ENCODE results near the gene NIPAL3.

NIPAL3 gene

GRCh38 chr1:24381256-24381655 is 34.3 kb upstream of the NIPAL3 start:
- no peaks in the 10 kb centered on the region for H3K36me3 ChIP-seq (ENCODE audit: low read length)
- H3K79me2 ChIP-seq (ENCODE audit: insufficient read depth, low read length) = no peaks in the 10 kb centered on the region
- no peaks in the 10 kb centered on the region for H4K20me1 ChIP-seq (ENCODE audit: low read depth, low read length)
- H3K27ac ChIP-seq (ENCODE audit: low read depth, low read length) = no peak overlapping the region
- H2AFZ ChIP-seq (ENCODE audit: low read depth, low read length, severe bottlenecking) = no peak overlapping the region
- no peak overlapping the region for H3K4me3 ChIP-seq (ENCODE audit: insufficient read depth, low read length, poor library complexity, severe bottlenecking)
- no peaks in the 10 kb centered on the region for H3K9me2 ChIP-seq (replicated peaks; ENCODE audit: insufficient read depth, low read length)
- no peaks in the 10 kb centered on the region for H3K9me3 ChIP-seq (ENCODE audit: insufficient read depth, low read length)
- no peak for TF ChIP-seq EZH2phosphoT487 (conservative IDR thresholded peaks at IDR 0.05; ENCODE audit: low read length)
- TF ChIP-seq CTCF (IDR thresholded peaks at IDR 0.05; ENCODE audit: insufficient read depth, low read length, poor library complexity, severe bottlenecking) = no peak
- no peak overlapping the region for H3K9ac ChIP-seq (ENCODE audit: low read length)
- no peaks in the 10 kb centered on the region for H3K27me3 ChIP-seq (ENCODE audit: low read length)
- H3K4me2 ChIP-seq (ENCODE audit: low read depth, low read length, poor library complexity, severe bottlenecking) = no peak overlapping the region
- no peaks in the 10 kb centered on the region for H3F3A ChIP-seq (ENCODE audit: insufficient read depth)

- Histone ChIP-seq H3K9me2 (replicated peaks; ENCODE audit: insufficient read depth, low read length) (no peaks in the 10 kb centered on the region), H4K20me1 (ENCODE audit: low read depth, low read length) (no peaks in the 10 kb centered on the region), H3K27ac (ENCODE audit: low read depth, low read length) (no peak overlapping the region), H3K79me2 (ENCODE audit: insufficient read depth, low read length) (no peaks in the 10 kb centered on the region), H3F3A (ENCODE audit: insufficient read depth) (no peaks in the 10 kb centered on the region), H3K4me2 (ENCODE audit: low read depth, low read length, poor library complexity, severe bottlenecking) (no peak overlapping the region), H3K9ac (ENCODE audit: low read length) (no peak overlapping the region), H3K9me3 (ENCODE audit: insufficient read depth, low read length) (no peaks in the 10 kb centered on the region), H3K4me3 (ENCODE audit: insufficient read depth, low read length, poor library complexity, severe bottlenecking) (no peak overlapping the region), H3K27me3 (ENCODE audit: low read length) (no peaks in the 10 kb centered on the region), H3K36me3 (ENCODE audit: low read length) (no peaks in the 10 kb centered on the region), H2AFZ (ENCODE audit: low read depth, low read length, severe bottlenecking) (no peak overlapping the region)
- TF ChIP-seq CTCF (IDR thresholded peaks at IDR 0.05; ENCODE audit: insufficient read depth, low read length, poor library complexity, severe bottlenecking) (no peak), EZH2phosphoT487 (conservative IDR thresholded peaks at IDR 0.05; ENCODE audit: low read length) (no peak)
Observed at GRCh38 chr1:24382165-24382577, 33.4 kb upstream of the NIPAL3 start.

- Histone ChIP-seq H3K4me2 (ENCODE audit: low read depth, low read length, poor library complexity, severe bottlenecking) (no peak overlapping the region), H3K36me3 (ENCODE audit: low read length) (no peaks in the 10 kb centered on the region), H3K4me3 (ENCODE audit: insufficient read depth, low read length, poor library complexity, severe bottlenecking) (no peak overlapping the region), H4K20me1 (ENCODE audit: low read depth, low read length) (no peaks in the 10 kb centered on the region), H3K27ac (ENCODE audit: low read depth, low read length) (no peak overlapping the region), H3F3A (ENCODE audit: insufficient read depth) (no peaks in the 10 kb centered on the region), H3K27me3 (ENCODE audit: low read length) (no peaks in the 10 kb centered on the region), H3K9me2 (replicated peaks; ENCODE audit: insufficient read depth, low read length) (no peaks in the 10 kb centered on the region), H2AFZ (ENCODE audit: low read depth, low read length, severe bottlenecking) (no peak overlapping the region), H3K9me3 (ENCODE audit: insufficient read depth, low read length) (no peaks in the 10 kb centered on the region), H3K79me2 (ENCODE audit: insufficient read depth, low read length) (no peaks in the 10 kb centered on the region), H3K9ac (ENCODE audit: low read length) (no peak overlapping the region)
- TF ChIP-seq CTCF (IDR thresholded peaks at IDR 0.05; ENCODE audit: insufficient read depth, low read length, poor library complexity, severe bottlenecking) (no peak), EZH2phosphoT487 (conservative IDR thresholded peaks at IDR 0.05; ENCODE audit: low read length) (no peak)
Observed at GRCh38 chr1:24383381-24383940, 32.1 kb upstream of the NIPAL3 start.

All from SU-DHL-6 (cell line).